Ishikawa (cell line): Measurements from ENCODE around the gene AP1B1.
A peak's percentile ranks its signal among the peaks of the same experiment; 100 is the strongest.

Source experiments
- CEBPB ChIP-seq: IDR thresholded peaks from 2 replicates; pipeline ENCODE4 v1.6.1; 2012
- CREB1 ChIP-seq: IDR thresholded peaks from 2 replicates; pipeline ENCODE4 v1.6.1; 2012; ENCODE audit warnings: low read depth
- EGR1 ChIP-seq: IDR thresholded peaks from 2 replicates; pipeline ENCODE4 v1.6.1; 2012
- EP300 ChIP-seq: IDR thresholded peaks from 2 replicates; pipeline ENCODE4 v1.6.1; 2012; ENCODE audit warnings: borderline replicate concordance
- FOXM1 ChIP-seq: IDR thresholded peaks from 2 replicates; pipeline ENCODE4 v1.6.1; 2012; ENCODE audit warnings: low read depth, borderline replicate concordance
- NFIC ChIP-seq: IDR thresholded peaks from 2 replicates; pipeline ENCODE4 v1.6.1; 2012
- RAD21 ChIP-seq: IDR thresholded peaks from 2 replicates; pipeline ENCODE4 v1.6.1; 2012; ENCODE audit warnings: low read depth
- REST ChIP-seq: IDR thresholded peaks from 2 replicates; pipeline ENCODE4 v1.6.1; 2012; ENCODE audit warnings: low read depth, mild to moderate bottlenecking
- TAF1 ChIP-seq: IDR thresholded peaks from 2 replicates; pipeline ENCODE4 v1.6.1; 2012; ENCODE audit warnings: low read depth, mild to moderate bottlenecking
- TCF12 ChIP-seq: IDR thresholded peaks from 2 replicates; pipeline ENCODE4 v1.6.1; 2012; ENCODE audit warnings: low read depth
- TEAD4 ChIP-seq: IDR thresholded peaks from 2 replicates; pipeline ENCODE4 v1.6.1; 2012
- USF1 ChIP-seq: IDR thresholded peaks from 2 replicates; pipeline ENCODE4 v1.6.1; 2012
- YY1 ChIP-seq: IDR thresholded peaks from 2 replicates; pipeline ENCODE4 v1.6.1; 2012; ENCODE audit warnings: low read depth
- ZBTB7A ChIP-seq: IDR thresholded peaks from 2 replicates; pipeline ENCODE4 v1.6.1; 2012; ENCODE audit warnings: low read depth
- TF ChIP-seq, protein P1 (sequence below): IDR thresholded peaks from 2 replicates; pipeline ENCODE4 v1.6.1; 2012

The AP1B1 gene

DNA sequence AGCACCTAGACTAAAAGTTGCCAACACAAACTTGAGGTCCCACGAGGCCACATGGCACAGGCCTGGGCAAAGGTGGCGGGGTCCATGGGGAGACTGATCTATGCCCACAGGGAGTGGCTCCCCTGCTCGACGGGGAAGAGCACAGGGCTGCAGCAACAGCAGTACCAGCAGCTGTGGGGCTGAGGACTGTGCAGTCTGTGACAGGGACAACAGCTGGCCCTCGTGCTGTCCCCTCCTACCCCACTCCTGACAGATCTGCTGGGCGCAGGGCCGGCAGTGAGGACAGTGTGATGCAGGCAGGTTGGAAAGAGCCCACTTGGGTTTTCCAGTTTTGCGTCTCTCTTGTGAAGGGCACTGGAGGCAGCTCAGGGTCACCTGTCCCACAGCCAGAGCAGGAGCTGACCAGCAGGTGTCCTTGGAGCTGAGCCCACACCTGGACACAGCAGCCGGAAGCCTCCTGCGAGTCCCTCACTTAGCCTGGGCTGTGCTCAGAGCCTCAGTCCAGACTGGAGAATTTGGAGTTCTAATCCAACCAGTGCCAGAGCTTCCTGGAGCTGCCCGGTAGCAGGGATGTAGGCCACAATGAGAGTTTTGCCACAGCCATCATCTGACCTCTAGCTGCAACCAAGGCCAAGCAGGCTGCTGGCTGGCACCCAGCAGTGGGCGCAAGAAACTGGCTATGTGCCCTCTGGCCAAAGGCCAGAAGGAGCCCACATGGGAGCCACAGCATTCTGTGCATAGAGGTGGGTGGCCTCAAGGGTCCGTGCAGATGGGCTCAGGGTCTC, 85.5 kb downstream of the AP1B1 start:
- TF ChIP-seq YY1 = no peak
- peak; percentile 26; the same call in 1 of the 2 replicates for TF ChIP-seq RAD21
- peak; percentile 58 for TF ChIP-seq USF1
- no peak for TF ChIP-seq EGR1
- TF ChIP-seq, protein P1, sequence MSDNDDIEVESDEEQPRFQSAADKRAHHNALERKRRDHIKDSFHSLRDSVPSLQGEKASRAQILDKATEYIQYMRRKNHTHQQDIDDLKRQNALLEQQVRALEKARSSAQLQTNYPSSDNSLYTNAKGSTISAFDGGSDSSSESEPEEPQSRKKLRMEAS = no peak
- peak; percentile 74 for TF ChIP-seq TCF12
- TF ChIP-seq CREB1 = no peak
- TF ChIP-seq TEAD4 = no peak; the same call in 1 of the 2 replicates
- TF ChIP-seq CEBPB = no peak
- no peak for TF ChIP-seq FOXM1
- TF ChIP-seq EP300 = peak; percentile 43; the same call in 1 of the 2 replicates
- TF ChIP-seq ZBTB7A = peak; percentile 59; the same call in 1 of the 2 replicates
- TF ChIP-seq TAF1 = no peak
- TF ChIP-seq NFIC = peak; percentile 76; the same call in 1 of the 2 replicates
- TF ChIP-seq REST = peak; percentile 36; the same call in 1 of the 2 replicates

- TF ChIP-seq REST (no peak), TEAD4 (no peak), ZBTB7A (no peak), USF1 (no peak)
These were observed 86.0 kb downstream of the AP1B1 start for GRCh38 chr22:29302402-29302680.

DNA sequence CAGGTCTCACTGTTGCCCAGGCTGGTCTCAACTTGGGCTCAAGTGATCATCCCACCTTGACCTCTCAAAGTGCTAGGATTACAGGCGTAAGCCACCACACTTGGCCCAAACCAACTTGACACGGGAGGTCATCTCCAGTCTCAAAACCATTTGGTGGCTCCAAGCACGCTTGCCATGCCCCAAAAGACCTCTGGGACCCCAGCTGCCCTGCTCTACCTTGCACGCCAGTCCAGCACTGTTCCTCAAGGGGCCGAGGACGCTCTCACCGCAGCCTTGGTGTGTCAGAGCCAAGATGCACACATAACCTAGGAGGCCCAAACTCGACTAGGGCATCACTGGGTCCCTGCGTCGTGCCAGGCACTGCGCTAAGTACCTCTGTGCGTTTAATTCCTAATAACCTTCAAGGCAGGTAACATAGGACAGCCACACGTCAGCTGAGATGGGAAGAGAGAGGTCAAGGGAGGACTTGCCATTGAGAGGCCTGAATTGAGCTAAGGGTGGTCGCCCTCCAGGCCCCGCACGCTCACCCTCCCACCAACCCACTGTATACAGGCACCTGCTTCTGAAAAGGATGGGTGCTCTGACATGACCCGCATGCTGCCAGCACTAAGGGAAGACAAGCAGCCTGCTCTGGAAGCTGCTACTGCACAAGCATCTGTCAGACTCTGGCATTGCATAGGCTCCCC, 86.5 kb downstream of the AP1B1 start:
- TF ChIP-seq TAF1 (no peak), TCF12 (no peak), ZBTB7A (no peak), YY1 (no peak), CEBPB (no peak), EGR1 (no peak), NFIC (no peak), CREB1 (no peak), REST (no peak), USF1 (no peak), EP300 (no peak), FOXM1 (no peak)
